ENCODE measurements around the gene C6orf141. TPM values are rescaled to one million over a fixed set of nuclear protein-coding genes. Genes with fewer than 3 reads are reported as not detected.

The C6orf141 gene
- total RNA-seq, 4 donors from 2014 or later: 2.8 to 25.2 (median 4.8) TPM

GRCh38 chr6:49539102-49539501 is 11.4 kb upstream of the C6orf141 start:
- ATAC-seq (ENCODE audit: low FRiP score) (no peak), DNase-seq (ENCODE audit: low spot score) (no peak)
- TF ChIP-seq CTCF (IDR thresholded peaks at IDR 0.05): no peak

GRCh38 chr6:49540614-49541013 is 9.9 kb upstream of the C6orf141 start:
- ATAC-seq (ENCODE audit: low FRiP score) (no peak), DNase-seq (ENCODE audit: low spot score) (no peak)
- no peak for TF ChIP-seq CTCF (IDR thresholded peaks at IDR 0.05)

- DNase-seq (ENCODE audit: low spot score) (no peak), ATAC-seq (ENCODE audit: low FRiP score) (peak; percentile 94)
- no peak for TF ChIP-seq CTCF (IDR thresholded peaks at IDR 0.05)
These were observed 9.2 kb upstream of the C6orf141 start for GRCh38 chr6:49541210-49541724.

GRCh38 chr6:49541936-49542335 is 8.5 kb upstream of the C6orf141 start:
- TF ChIP-seq CTCF (IDR thresholded peaks at IDR 0.05): no peak
- ATAC-seq (ENCODE audit: low FRiP score): no peak
- DNase-seq (ENCODE audit: low spot score): no peak

GRCh38 chr6:49543087-49543858 is 7.2 kb upstream of the C6orf141 start:
- TF ChIP-seq CTCF (IDR thresholded peaks at IDR 0.05): no peak
- ATAC-seq (ENCODE audit: low FRiP score) (no peak), DNase-seq (ENCODE audit: low spot score) (no peak)

GRCh38 chr6:49546331-49546730 is 4.1 kb upstream of the C6orf141 start:
- no peak for ATAC-seq (ENCODE audit: low FRiP score)
- no peak for DNase-seq (ENCODE audit: low spot score)
- TF ChIP-seq CTCF (IDR thresholded peaks at IDR 0.05): no peak
